PFSK-1 (cell line): ENCODE data around the gene RAMACL.

Experiments used
- FOXP2 ChIP-seq: optimal IDR thresholded peaks from 2 replicates; pipeline ENCODE3; 2011; ENCODE audit warnings: borderline replicate concordance, control low read depth, inconsistent platforms; ENCODE audit not compliant: insufficient read depth; ENCODE audit errors: extremely low read length, extremely low read depth
- POLR2AphosphoS5 ChIP-seq: IDR thresholded peaks from 2 replicates; pipeline ENCODE4 v1.6.1; 2012; ENCODE audit warnings: low read depth, mild to moderate bottlenecking, control low read depth, low read length, moderate library complexity

- no peak for TF ChIP-seq FOXP2
- no peak for TF ChIP-seq POLR2AphosphoS5
These were observed 20.2 kb downstream of the RAMACL start for GRCh38 chr6:166566026-166567011.
